ENCODE results near the gene CMAS. TPM values are rescaled to one million over a fixed set of nuclear protein-coding genes. Genes with fewer than 3 reads are reported as not detected.
"Not testable (repeated sequence)": the region's sequence is repeated elsewhere in the genome, so short reads cannot be mapped to it uniquely, and the experiment has no call there.

Gene CMAS
- total RNA-seq (ENCODE audit: low replicate concordance) = 25.0 and 159 TPM in 2 replicates

DNA sequence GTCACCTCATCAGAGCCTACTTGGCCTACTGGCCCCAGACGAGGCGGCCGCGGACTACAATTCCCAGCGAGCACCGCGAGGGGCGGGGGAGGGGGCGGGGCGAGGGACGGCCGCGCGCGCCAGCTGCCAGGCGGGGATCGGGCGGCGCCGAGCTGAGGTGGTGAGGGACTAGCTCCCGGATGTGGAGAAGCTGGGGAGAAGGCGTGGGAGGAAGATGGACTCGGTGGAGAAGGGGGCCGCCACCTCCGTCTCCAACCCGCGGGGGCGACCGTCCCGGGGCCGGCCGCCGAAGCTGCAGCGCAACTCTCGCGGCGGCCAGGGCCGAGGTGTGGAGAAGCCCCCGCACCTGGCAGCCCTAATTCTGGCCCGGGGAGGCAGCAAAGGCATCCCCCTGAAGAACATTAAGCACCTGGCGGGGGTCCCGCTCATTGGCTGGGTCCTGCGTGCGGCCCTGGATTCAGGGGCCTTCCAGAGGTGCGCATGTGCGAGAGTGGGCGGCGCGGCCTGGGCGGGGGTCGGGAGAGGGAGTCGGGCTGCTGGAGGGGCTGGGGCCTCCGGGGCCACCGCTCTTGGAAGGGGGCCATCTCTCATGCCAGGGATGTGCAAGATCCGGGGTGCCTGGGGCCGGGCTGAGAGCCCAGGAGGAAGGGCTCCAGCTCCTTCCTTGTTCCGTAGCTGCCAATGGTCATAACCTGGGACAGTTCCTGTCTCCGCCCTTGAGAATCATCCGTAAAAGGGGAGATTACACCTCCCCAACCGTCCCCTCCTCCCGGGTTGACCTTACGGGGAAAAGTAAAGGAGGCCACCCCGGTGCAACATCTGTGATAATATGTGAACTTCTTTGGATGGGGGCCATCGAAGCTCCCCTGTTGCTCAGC is at the start of gene CMAS:
TSS of gene CMAS (plus strand) at position 129 of the 878 bp plus-strand sequence. CDS start at position 215, 86 bp downstream.
- TF ChIP-seq, protein P1, sequence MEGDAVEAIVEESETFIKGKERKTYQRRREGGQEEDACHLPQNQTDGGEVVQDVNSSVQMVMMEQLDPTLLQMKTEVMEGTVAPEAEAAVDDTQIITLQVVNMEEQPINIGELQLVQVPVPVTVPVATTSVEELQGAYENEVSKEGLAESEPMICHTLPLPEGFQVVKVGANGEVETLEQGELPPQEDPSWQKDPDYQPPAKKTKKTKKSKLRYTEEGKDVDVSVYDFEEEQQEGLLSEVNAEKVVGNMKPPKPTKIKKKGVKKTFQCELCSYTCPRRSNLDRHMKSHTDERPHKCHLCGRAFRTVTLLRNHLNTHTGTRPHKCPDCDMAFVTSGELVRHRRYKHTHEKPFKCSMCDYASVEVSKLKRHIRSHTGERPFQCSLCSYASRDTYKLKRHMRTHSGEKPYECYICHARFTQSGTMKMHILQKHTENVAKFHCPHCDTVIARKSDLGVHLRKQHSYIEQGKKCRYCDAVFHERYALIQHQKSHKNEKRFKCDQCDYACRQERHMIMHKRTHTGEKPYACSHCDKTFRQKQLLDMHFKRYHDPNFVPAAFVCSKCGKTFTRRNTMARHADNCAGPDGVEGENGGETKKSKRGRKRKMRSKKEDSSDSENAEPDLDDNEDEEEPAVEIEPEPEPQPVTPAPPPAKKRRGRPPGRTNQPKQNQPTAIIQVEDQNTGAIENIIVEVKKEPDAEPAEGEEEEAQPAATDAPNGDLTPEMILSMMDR (IDR thresholded peaks at IDR 0.05; ENCODE audit: insufficient read depth, low read length) = no peak
- peak within 1 kb of the TSS; percentile 89 for H3K4me3 ChIP-seq (ENCODE audit: low read depth, low read length)
- DNase-seq (ENCODE audit: low read depth) = peak; percentile 58

DNA sequence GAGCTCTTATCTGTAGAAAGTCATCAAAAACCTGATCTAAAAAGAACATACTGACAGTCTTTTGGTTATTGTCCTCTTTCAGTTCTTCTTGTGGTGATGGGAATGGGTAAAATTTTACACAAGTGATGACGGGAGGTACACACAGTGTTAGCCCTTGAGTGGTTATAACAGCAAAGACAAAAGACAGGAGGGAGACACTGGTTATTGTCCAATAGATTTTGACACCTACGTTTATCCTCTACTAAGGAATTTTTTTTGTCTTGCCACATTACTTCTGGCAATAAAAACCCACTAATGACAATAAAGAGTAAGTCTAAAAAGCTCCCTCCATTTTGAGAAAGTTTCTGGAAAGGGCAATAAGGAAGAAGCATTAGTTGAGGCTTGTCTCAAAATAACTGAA is 47.7 kb upstream of the CMAS start:
- TF ChIP-seq, protein P1 (IDR thresholded peaks at IDR 0.05; ENCODE audit: insufficient read depth, low read length) = no peak
- no peak overlapping the region for H3K4me3 ChIP-seq (ENCODE audit: low read depth, low read length)
- DNase-seq (ENCODE audit: low read depth) = no peak

DNA sequence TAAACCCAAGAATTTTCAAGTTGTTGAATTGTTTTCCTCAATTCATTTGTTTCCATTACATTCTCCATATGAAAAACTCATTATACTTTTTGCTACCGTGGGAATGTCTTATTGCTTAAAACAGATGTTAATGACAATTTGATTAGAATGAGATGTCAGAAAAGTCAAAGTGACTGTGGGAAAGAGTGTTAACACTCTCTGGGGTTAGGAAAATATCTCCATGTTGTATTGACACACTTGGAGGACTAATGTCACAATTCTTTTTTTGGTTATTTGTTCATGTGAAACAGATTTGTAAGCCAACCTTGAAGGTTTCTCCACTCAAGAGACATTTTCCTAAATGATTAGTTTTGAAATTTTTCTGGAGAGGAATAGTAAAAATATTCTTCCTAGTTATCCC is 47.2 kb upstream of the CMAS start:
- TF ChIP-seq, protein P1 (IDR thresholded peaks at IDR 0.05; ENCODE audit: insufficient read depth, low read length) = no peak
- H3K4me3 ChIP-seq (ENCODE audit: low read depth, low read length) = no peak overlapping the region
- no peak for DNase-seq (ENCODE audit: low read depth)

DNA sequence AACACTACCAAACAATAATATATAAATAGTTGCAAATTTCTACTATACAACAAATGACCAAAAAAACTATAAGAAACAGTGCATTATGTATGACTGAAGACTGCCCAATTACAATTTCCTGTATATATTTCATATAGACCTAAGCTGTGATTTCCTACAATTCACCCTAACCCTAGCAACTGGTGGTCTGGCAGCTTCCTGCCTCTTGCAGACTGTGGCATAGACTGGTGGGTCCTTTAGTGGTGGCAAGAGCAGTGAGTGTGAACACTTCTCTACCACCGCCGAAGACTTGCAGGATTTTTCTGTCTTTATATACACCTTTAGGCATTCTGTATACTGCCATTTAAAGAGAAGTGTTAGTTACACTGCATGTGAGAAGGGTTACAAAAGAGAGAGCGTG is 43.6 kb upstream of the CMAS start:
- TF ChIP-seq, protein P1 (IDR thresholded peaks at IDR 0.05; ENCODE audit: insufficient read depth, low read length) = no peak
- no peak overlapping the region for H3K4me3 ChIP-seq (ENCODE audit: low read depth, low read length)
- no peak for DNase-seq (ENCODE audit: low read depth)

DNA sequence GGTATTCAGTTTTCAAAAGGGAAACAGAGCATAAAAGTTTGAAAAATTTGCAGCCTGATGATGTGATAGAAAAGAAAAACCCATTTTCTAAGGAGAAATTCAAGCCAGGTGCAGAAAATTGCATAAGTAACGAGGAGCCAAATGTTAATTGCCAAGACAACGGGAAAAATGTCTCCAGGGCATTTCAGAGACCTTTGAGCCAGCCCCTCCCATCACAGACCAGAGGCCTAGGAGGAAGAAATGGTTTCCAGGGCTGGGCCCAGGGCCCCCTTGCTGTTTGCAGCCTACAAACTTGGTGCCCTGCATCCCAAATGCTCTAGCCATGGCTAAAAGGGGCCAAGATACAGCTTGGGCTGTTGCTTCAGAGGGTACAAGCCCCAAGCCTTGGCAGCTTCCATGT is 38.2 kb upstream of the CMAS start:
- not testable (repeated sequence) for DNase-seq (ENCODE audit: low read depth); H3K4me3 ChIP-seq (ENCODE audit: low read depth, low read length)

DNA sequence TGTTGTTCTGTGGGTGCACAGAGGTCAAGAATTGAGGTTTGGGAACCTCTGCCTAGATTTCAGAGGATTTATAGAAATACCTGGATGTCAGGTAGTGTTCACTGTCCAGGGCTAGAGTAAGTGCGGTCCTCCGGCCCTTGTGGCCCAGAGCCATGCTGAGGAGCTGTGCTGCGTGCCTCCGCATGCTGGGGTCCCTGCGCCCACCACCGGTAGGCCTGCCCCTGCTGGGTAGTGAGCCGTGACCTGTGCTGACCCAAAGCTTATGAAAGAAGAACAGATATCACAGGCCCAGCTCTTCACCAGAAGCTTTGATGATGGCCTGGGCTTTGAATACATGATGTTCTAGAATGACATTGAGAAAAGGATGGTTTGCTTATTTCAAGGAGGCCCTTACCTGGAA is 37.8 kb upstream of the CMAS start:
- no peak for DNase-seq (ENCODE audit: low read depth)
- TF ChIP-seq, protein P1 (IDR thresholded peaks at IDR 0.05; ENCODE audit: insufficient read depth, low read length) = no peak
- no peak overlapping the region for H3K4me3 ChIP-seq (ENCODE audit: low read depth, low read length)

DNA sequence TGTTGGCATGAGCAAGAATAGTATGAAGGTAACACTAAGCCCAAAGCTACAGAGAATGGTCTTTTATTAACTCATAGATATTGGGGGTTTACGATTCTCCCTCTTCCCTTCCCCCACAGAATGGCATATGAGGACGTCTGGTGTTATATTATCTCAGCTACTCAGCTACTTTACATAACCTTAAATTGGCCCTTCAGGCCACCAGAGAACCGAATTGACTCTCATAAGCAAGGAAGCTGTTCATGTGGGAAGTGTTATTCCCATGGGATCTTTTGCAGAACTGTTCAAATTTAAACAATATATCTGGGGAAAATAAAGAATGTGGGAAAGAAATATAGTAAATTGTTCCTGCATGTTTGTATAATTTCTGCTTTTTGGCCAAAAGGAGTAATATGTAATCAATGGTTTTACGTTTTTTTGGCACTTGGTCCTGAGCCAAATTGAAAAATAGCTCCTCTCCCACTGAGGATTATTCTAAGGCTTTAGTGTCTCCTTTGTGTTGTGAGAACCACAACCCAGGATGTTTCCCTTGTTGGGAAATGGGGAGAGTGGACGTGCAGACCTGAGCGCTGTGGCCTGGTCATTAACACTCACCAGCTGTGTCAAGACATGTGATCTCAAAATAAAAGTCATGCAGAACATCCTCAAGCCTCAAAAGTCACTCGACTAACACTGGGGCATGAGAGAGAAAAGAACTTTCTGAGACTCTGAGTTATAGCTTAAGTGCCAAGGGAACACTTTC is 31.8 kb upstream of the CMAS start:
- H3K4me3 ChIP-seq (ENCODE audit: low read depth, low read length) = no peak overlapping the region
- TF ChIP-seq, protein P1 (IDR thresholded peaks at IDR 0.05; ENCODE audit: insufficient read depth, low read length) = no peak
- DNase-seq (ENCODE audit: low read depth) = no peak

Measured in fibroblast of the aortic adventitia (primary cell).